ENCODE data around the gene PPA1. TPM values are rescaled to one million over a fixed set of nuclear protein-coding genes. Genes with fewer than 3 reads are reported as not detected.
"Not testable (repeated sequence)": the region's sequence is repeated elsewhere in the genome, so short reads cannot be mapped to it uniquely, and the experiment has no call there.

Gene PPA1
- total RNA-seq, 1 donor from 2014 or later, result 350 TPM

GRCh38 chr10:70253878-70254765, 20.9 kb upstream of the PPA1 start:
- no peak for TF ChIP-seq CTCF (IDR thresholded peaks at IDR 0.05; ENCODE audit: insufficient read depth, low read length, severe bottlenecking)
- Histone ChIP-seq H3K4me3 (ENCODE audit: low read depth, low read length) (no peak overlapping the region), H3K27me3 (ENCODE audit: control insufficient read depth, insufficient read depth, low read length) (peaks cover 11% of the 10 kb centered on the region), H3K36me3 (ENCODE audit: control insufficient read depth, insufficient read depth, low read length) (no peaks in the 10 kb centered on the region)
- FAIRE-seq (no peak), DNase-seq (ENCODE audit: low read depth) (no peak)

GRCh38 chr10:70250961-70251680, 17.9 kb upstream of the PPA1 start:
- no peaks in the 10 kb centered on the region for H3K36me3 ChIP-seq (ENCODE audit: control insufficient read depth, insufficient read depth, low read length)
- H3K4me3 ChIP-seq (ENCODE audit: low read depth, low read length), result no peak overlapping the region
- no peak for TF ChIP-seq CTCF (IDR thresholded peaks at IDR 0.05; ENCODE audit: insufficient read depth, low read length, severe bottlenecking)
- no peak for FAIRE-seq
- H3K27me3 ChIP-seq (ENCODE audit: control insufficient read depth, insufficient read depth, low read length), result peaks cover 13% of the 10 kb centered on the region
- DNase-seq (ENCODE audit: low read depth), result no peak

- FAIRE-seq, result no peak
- TF ChIP-seq CTCF (IDR thresholded peaks at IDR 0.05; ENCODE audit: insufficient read depth, low read length, severe bottlenecking), result no peak
- Histone ChIP-seq H3K27me3 (ENCODE audit: control insufficient read depth, insufficient read depth, low read length) (peaks cover 5% of the 10 kb centered on the region), H3K4me3 (ENCODE audit: low read depth, low read length) (no peak overlapping the region), H3K36me3 (ENCODE audit: control insufficient read depth, insufficient read depth, low read length) (no peaks in the 10 kb centered on the region)
- no peak for DNase-seq (ENCODE audit: low read depth)
Measured at GRCh38 chr10:70247360-70247759, 14.1 kb upstream of the PPA1 start.

GRCh38 chr10:70241081-70241480, 7.9 kb upstream of the PPA1 start:
- DNase-seq (ENCODE audit: low read depth), result no peak
- peaks cover 3% of the 10 kb centered on the region for H3K27me3 ChIP-seq (ENCODE audit: control insufficient read depth, insufficient read depth, low read length)
- H3K36me3 ChIP-seq (ENCODE audit: control insufficient read depth, insufficient read depth, low read length), result no peaks in the 10 kb centered on the region
- TF ChIP-seq CTCF (IDR thresholded peaks at IDR 0.05; ENCODE audit: insufficient read depth, low read length, severe bottlenecking), result no peak
- no peak overlapping the region for H3K4me3 ChIP-seq (ENCODE audit: low read depth, low read length)
- no peak for FAIRE-seq

GRCh38 chr10:70239986-70240385, 6.8 kb upstream of the PPA1 start:
- not testable (repeated sequence) for H3K36me3 ChIP-seq (ENCODE audit: control insufficient read depth, insufficient read depth, low read length); FAIRE-seq; H3K27me3 ChIP-seq (ENCODE audit: control insufficient read depth, insufficient read depth, low read length); H3K4me3 ChIP-seq (ENCODE audit: low read depth, low read length); DNase-seq (ENCODE audit: low read depth)

GRCh38 chr10:70239077-70239976, 6.1 kb upstream of the PPA1 start:
- FAIRE-seq; H3K36me3 ChIP-seq (ENCODE audit: control insufficient read depth, insufficient read depth, low read length); H3K4me3 ChIP-seq (ENCODE audit: low read depth, low read length); H3K27me3 ChIP-seq (ENCODE audit: control insufficient read depth, insufficient read depth, low read length); DNase-seq (ENCODE audit: low read depth): not testable (repeated sequence)

GRCh38 chr10:70237958-70238536, 4.8 kb upstream of the PPA1 start:
- not testable (repeated sequence) for FAIRE-seq; H3K36me3 ChIP-seq (ENCODE audit: control insufficient read depth, insufficient read depth, low read length); DNase-seq (ENCODE audit: low read depth); H3K4me3 ChIP-seq (ENCODE audit: low read depth, low read length); H3K27me3 ChIP-seq (ENCODE audit: control insufficient read depth, insufficient read depth, low read length)
